GM12864 (cell line): ENCODE data around the gene HOXD12.
A peak's percentile ranks its signal among the peaks of the same experiment; 100 is the strongest.

Source experiments
- DNase-seq: peaks from one replicate; pipeline ENCODE4 v3.0.0-alpha.2; 2011; ENCODE audit warnings: low read depth
- H3K4me3 ChIP-seq: 2 replicates; pipeline ENCODE4 v1.5.1; 2011; ENCODE audit warnings: mild to moderate bottlenecking, low read depth, low read length, control low read depth
- CTCF ChIP-seq: IDR thresholded peaks from 2 replicates; pipeline ENCODE4 v1.5.1; 2011; ENCODE audit warnings: low read depth, mild to moderate bottlenecking, moderate library complexity, low read length, control low read depth, inconsistent platforms; ENCODE audit errors: missing control alignments

HOXD12 gene

GRCh38 chr2:176114930-176115625, 15.5 kb downstream of the HOXD12 start:
- no peak for TF ChIP-seq CTCF
- H3K4me3 ChIP-seq, result no peak overlapping the region
- DNase-seq, result no peak

- DNase-seq, result no peak
- no peak within 1 kb of the TSS for H3K4me3 ChIP-seq
- TF ChIP-seq CTCF, result no peak
These were observed 16.6 kb downstream of the HOXD12 start, which contains the start of gene HOXD10 for GRCh38 chr2:176115883-176116813. TSS of gene HOXD10 (plus strand) at chr2:176116778. CDS start at chr2:176116834, 56 bp downstream.

- no peak for DNase-seq
- TF ChIP-seq CTCF, result no peak
- no peak overlapping the region for H3K4me3 ChIP-seq
These were observed 17.7 kb downstream of the HOXD12 start for GRCh38 chr2:176117162-176117822.

GRCh38 chr2:176117823-176118371, 18.3 kb downstream of the HOXD12 start:
- TF ChIP-seq CTCF, result no peak
- no peak overlapping the region for H3K4me3 ChIP-seq
- no peak for DNase-seq

GRCh38 chr2:176118601-176119339, 19.2 kb downstream of the HOXD12 start:
- DNase-seq, result no peak
- no peak overlapping the region for H3K4me3 ChIP-seq
- TF ChIP-seq CTCF, result peak; percentile 56
